Head of caudate nucleus (tissue), 42 donors: ENCODE data around the gene MIB2.

Source experiments
- DNase-seq, 42 donors: peaks; one replicate each; pipeline versions ENCODE4 v3.0.0 to v3.0.0-alpha.2; 2020 to 2021; ENCODE audit warnings: mixed read lengths in 7 of 42
- intact Hi-C: fragments of 100-400 bp; cut with DNase I; formaldehyde crosslinking; loops from one replicate; pipeline ENCODE4 v1.15.0; 2022

The MIB2 gene

GRCh38 chr1:1596493-1597274 is 18.6 kb upstream of the MIB2 start:
- intact Hi-C loops, result no loop called here
- no peak for DNase-seq

- no peak for DNase-seq
- intact Hi-C loops, result no loop called here
Measured at GRCh38 chr1:1597275-1597930, 17.9 kb upstream of the MIB2 start.

GRCh38 chr1:1598051-1598719 is 17.1 kb upstream of the MIB2 start:
- no peak for DNase-seq
- intact Hi-C loops, result no loop called here

DNA sequence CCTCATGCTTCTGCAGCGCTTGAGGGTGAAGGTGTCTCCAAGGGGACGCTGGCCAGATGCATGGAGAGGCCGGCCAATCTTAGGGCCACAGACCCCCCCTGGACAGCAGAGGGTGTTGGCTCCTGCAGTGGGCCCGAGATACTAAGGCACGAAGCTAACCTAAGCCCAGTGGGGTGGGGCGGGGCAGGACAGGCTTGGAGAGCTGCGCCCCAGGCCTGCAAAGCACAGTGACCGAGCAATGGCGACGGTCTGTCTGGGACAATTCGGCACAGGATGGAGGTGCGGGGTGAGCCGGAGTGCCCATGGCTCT is 16.6 kb upstream of the MIB2 start:
- intact Hi-C loops, result no loop called here
- no peak for DNase-seq

DNA sequence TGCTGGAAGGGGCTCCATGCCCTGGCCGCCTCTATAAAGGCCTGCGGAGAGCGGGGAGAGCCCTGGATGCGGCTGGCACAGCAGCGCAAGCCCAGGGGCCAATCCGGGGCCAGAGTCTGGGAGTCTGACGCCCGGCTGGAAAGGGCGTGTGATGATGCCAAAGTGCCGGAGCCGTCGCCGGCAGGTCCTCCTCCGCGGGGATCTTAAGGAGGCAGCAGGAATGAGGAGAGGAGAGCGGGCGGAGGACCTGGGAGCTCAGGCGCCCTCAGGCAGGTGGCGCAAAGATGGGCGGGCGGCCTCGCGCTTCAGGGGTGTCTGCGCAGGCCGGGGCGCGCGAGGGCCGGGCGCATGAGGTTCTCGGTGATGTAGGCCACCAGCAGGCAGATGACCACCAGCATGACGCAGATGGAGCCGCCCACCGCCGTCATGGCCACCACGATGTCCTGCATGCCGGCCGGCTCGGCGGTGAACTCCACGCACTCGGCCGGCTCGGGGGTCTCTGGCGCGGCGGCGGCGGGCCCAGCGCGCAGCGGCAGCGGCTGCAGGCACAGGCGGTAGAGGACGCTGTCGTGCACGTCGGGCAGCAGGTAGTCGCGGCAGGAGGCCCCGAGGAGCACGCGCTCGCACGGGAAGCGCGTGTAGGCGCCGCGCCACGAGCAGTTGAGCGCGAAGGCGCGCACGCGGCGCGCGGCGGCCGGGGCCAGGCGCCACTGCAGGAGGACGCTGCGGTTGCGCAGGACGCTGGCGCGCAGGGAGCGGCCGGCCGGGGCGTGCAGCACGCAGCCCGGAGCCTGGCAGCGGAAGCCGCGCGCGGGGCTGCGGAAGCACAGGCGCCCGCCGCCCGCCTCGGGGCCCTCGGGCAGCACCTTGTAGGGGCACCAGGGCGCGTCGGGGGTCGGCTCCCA is 16.0 kb upstream of the MIB2 start:
- DNase-seq, result peak in 20 of 42 donors; percentile 12 to 57 (median 26)

DNA sequence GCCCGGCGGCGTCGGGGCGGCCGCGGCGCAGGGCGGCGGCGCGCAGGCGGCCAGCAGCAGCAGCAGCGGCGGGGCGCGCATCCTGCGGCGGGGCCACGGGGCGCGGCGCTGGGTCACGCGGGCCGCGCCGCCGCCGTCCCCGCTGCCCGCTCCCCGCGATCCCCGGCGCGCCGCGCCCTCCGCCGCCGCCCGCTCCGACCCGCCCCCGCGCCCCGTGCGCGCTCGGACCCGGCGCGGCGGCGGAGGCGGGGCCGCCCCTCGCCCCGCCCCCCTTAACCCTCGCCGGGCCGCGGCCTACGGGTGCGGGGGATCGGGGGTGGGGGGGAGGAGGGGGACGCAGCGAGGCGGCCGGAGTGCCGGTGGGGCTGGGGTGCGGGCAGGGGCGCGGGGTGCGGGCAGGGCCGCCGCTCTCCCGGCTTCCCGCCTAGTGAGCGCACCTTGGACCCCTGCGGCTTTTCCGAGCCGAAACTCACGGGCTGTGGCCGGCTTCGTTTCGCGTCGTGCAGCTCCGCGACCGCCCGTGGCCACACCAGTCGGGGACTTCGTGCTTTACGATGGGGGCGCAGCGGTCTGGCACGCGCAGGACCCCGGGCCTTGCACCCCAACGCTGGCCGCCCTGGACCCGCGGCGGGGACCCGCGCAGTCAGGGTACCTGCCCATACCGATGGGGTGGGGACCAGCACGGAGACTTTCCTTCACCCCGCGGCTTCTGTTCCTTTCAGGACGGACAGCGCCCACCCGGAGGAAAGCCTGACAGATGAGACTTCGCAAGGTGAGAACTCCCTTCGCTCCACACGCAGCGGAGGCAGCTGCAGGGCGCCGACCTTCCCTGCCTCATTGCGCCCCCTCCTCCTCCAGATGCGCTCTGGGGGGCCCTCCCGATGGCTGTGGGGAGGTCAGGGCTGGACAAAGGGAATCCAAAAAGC is 15.1 kb upstream of the MIB2 start, which contains the start of gene FNDC10:
Gene FNDC10, minus strand, starts transcription at position 201 of the 926 bp plus-strand sequence. Its CDS starts 120 bp downstream, at position 81.
- intact Hi-C loops, result no loop called here
- peak in 2 of 42 donors; percentile 35 to 42 for DNase-seq

More for the DNA sequence above, 16.0 kb upstream of the MIB2 start:
- intact Hi-C loops, result no loop called here

DNA sequence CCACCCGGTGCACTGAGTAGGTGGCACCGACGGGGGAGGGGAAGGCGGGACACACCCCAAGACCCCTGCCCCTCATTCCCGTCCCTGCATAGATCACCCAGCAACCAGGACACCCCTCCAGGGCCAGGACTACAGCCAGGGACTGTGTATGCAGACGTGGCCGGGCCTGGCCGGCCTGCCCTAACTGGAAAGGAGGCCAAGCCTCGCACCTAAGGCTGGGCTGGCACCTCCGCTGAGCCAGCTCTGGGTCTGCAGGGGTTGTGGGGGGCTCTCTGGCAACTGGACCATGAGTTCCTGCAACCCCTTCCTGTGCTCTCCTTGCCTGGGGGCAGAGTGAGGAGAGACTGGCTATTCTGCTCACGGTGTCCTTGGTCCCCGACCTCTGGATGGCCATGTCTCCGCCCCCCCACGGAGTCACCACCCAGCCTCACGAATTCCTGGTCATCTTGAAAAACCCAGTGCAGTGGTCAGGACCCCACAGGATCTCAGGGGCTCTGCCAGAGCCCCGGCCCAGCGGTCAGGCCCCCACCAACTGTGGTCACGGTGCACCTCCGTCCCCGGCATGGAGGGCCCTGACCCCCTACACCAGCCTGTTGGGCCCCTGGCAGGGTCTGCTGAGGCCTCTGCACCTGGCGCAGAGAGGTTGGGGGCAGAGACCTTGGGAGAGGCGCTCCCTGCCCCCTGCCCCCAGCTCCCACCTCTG is 14.3 kb upstream of the MIB2 start:
- intact Hi-C loops, result no loop called here
- no peak for DNase-seq

- no peak for DNase-seq
- intact Hi-C loops, result no loop called here
Measured at GRCh38 chr1:1601564-1602303, 13.6 kb upstream of the MIB2 start.

DNA sequence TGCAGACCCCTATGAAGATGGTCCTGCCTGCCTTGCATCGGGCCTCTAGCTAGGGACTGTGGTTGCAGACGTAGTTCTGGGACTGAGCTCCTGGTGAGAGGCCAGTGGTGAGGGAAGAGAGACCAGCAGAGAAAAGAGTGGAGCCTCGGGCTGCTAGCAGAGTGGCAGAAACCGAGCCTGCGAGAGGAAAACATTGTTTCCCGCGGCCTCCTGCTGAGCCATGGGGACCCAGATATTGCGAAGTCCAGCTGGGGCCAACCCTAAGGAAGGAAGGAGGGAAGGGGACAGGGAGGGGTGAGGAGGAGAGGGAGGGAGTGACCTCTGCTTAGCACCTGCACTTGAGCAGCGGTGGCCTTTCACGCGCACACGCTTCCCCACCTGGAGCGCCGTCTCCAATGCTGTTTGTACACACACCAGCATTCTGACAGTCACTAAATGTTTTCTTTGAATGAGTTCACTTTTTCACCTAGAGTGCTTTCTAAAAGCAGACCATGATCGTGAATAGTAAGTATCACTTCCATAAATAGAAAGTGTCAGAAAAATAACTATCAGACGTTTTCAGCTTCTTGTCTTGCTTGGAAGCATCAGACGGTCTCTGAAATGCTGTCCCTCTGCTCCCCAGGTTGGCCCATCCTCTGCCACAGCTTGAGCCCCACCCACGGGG is 12.9 kb upstream of the MIB2 start:
- intact Hi-C loops, result no loop called here
- DNase-seq, result no peak

DNA sequence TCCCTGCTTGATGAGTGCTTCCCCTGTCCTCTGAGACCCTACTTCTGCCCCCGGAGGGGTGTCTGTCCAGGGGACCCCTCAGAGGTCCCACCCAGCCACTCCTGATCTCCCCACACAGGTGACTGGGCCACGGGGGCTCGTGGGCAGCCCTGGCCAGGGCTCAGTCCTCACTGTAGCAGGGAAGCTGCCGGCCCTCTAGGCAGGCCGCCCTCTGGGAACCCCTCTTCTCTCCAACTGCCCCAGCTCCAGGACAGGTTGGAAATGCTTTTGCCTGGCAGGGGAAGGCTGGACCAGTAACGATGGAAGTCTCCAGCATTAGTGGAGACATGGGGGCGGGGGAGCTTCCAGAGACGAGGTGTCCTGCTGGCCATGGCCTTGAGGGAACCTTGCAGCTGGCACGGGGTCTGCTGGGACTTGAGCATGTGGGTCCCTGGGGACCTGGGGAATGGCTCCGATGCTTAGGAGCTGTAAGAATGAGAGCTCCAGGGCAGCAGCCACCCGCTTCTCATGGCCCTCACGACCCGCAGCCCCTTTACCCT is 12.3 kb upstream of the MIB2 start:
- intact Hi-C loops, result no loop called here
- DNase-seq, result no peak

DNA sequence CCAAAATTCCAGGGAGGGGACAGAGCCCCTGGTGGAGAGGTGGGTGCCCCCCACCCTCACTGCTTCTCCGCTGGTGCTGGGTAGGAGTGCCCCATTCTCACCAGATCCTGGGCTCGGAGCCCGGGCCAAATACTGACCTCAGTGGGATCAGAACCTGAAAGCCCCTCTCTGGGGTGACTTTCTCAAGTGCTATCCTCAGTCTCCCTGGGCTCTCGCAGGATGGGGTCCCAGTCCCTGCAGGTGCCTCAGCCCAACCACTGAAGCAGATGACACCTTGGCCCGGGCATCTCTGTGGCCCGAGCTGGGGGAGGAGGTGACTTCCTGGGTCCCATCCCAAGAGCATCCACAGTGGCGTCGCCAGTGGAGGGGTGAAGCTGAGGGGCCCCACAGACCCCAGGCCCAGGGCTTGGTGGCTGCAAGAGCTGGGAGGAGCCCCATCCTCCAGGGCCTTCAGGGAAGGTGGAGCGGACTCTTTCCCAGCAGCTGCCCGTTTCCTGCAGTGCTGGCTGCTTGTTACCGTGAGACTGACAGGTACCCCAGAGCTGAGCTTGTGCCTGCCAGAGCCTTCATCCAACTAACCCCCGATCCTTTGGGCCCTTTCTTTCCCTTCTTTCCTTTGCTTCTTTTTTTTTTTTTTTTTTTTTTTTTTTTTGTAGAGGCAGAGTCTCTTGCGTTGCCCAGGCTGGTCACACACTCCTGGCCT is 11.5 kb upstream of the MIB2 start:
- intact Hi-C loops, result no loop called here
- no peak for DNase-seq

GRCh38 chr1:1604374-1605033 is 10.8 kb upstream of the MIB2 start:
- DNase-seq, result no peak
- intact Hi-C loops, result no loop called here

GRCh38 chr1:1605034-1605591 is 10.2 kb upstream of the MIB2 start:
- DNase-seq, result no peak
- intact Hi-C loops, result no loop called here

GRCh38 chr1:1605724-1606123 is 9.6 kb upstream of the MIB2 start:
- intact Hi-C loops, result no loop called here
- DNase-seq, result no peak

DNA sequence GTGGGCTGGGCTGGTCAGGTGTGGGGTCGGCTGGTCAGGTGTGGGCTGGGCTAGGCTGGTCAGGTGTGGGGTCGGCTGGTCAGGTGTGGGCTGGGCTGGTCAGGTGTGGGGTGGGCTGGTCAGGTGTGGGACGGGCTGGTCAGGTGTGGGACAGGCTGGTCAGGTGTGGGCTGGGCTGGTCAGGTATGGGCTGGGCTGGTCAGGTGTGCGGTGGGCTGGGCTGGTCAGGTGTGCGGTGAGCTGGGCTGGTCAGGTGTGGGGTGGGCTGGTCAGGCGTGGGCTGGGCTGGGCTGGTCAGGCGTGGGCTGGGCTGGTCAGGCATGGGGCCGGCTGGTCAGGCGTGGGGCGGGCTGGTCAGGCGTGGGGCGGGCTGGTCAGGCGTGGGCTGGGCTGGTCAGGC is 9.1 kb upstream of the MIB2 start:
- DNase-seq, result no peak
- intact Hi-C loops, result no loop called here
